Breast epithelium (tissue), 4 donors: ENCODE measurements around the gene CCDC57. TPM values are rescaled to one million over a fixed set of nuclear protein-coding genes. Genes with fewer than 3 reads are reported as not detected.
A peak's percentile ranks its signal among the peaks of the same experiment; 100 is the strongest.

Experiments used
- DNase-seq, 2 donors: peaks; one replicate each; pipeline ENCODE4 v3.0.0-alpha.2; 2019; ENCODE audit warnings: low spot score in 2 of 2
- H3K27ac ChIP-seq, 2 donors: fragments of 200-600 bp; sonication (generic) in 1 of 2; one replicate each; pipeline ENCODE4 v1.5.1; 2016 to 2019; ENCODE audit warnings: mild to moderate bottlenecking in 1 of 2
- H3K27me3 ChIP-seq, 2 donors: fragments of 200-600 bp; sonication (generic) in 1 of 2; one replicate each; pipeline versions ENCODE4 v1.5.1 to v1.6.0; 2017 to 2019; ENCODE audit warnings: control low read depth in 1 of 2, mild to moderate bottlenecking in 1 of 2
- H3K36me3 ChIP-seq: fragments of 200-600 bp; one replicate; pipeline ENCODE4 v1.5.1; 2019
- H3K4me1 ChIP-seq, 2 donors: fragments of 200-600 bp; sonication (generic); one replicate each; pipeline ENCODE4 v1.5.1; 2016 to 2019; ENCODE audit warnings: control low read depth in 1 of 2
- H3K4me3 ChIP-seq, 3 donors: fragments of 200-600 bp; sonication (generic); 1 replicate in 2 of 3; 2 replicates in 1 of 3; pipeline ENCODE4 v1.5.1; 2016 to 2019; ENCODE audit warnings: mild to moderate bottlenecking in 3 of 3, moderate library complexity in 2 of 3
- H3K9me3 ChIP-seq, 2 donors: fragments of 200-600 bp; sonication (generic) in 1 of 2; one replicate each; pipeline ENCODE4 v1.5.1; 2016 to 2019; ENCODE audit warnings: control low read depth in 1 of 2
- CTCF ChIP-seq, 3 donors: fragments of 450-650 bp; IDR thresholded peaks; one replicate each; pipeline ENCODE4 v1.5.1; 2016 to 2017; ENCODE audit warnings: antibody characterized with exemption in 3 of 3, mild to moderate bottlenecking in 3 of 3, moderate library complexity in 3 of 3
- POLR2A ChIP-seq: fragments of 450-650 bp; IDR thresholded peaks from one replicate; pipeline ENCODE4 v1.6.1; 2016; ENCODE audit warnings: antibody characterized with exemption, mild to moderate bottlenecking, moderate library complexity
- POLR2AphosphoS5 ChIP-seq, 3 donors: sonication (generic); formaldehyde crosslinking; IDR thresholded peaks; one replicate each; pipeline ENCODE4 v1.6.1; 2017; ENCODE audit warnings: antibody characterized with exemption in 3 of 3
- intact Hi-C: fragments of 100-400 bp; cut with DNase I; formaldehyde crosslinking; loops from one replicate; pipeline ENCODE4 v1.15.1; 2023; ENCODE audit warnings: low total_unique reads
- total RNA-seq, 3 donors: library from RNA; depleted of rRNA; stranded (reverse); fragments of >200 nt; gene quantifications; one replicate each; pipeline ENCODE4 v1.1.0, GENCODE V29; 2016

CCDC57 gene
- total RNA-seq, 3 donors from 2014 or later, result 13.4 to 56.9 (median 52.8) TPM

GRCh38 chr17:82230609-82231311 lies 18.1 kb upstream of the CCDC57 start:
- DNase-seq, result peak in 1 of 2 donors; percentile 62
- TF ChIP-seq POLR2A (no peak), CTCF (IDR thresholded peaks at IDR 0.05) (peak; percentile 34 to 62 (median 38)), POLR2AphosphoS5 (IDR thresholded peaks at IDR 0.05) (no peak)
- H3K36me3 ChIP-seq, result no peaks in the 10 kb centered on the region
- peaks cover 12 to 13% of the 10 kb centered on the region in 2 donors for H3K4me1 ChIP-seq
- H3K27me3 ChIP-seq, result peaks cover 3 to 4% of the 10 kb centered on the region in 2 donors
- peak overlapping the region; percentile 60 to 83 (median 61) for H3K4me3 ChIP-seq
- H3K9me3 ChIP-seq, result no peaks in the 10 kb centered on the region
- intact Hi-C loops, result loop anchor here (10.0 kb wide), 1 partner anchor 184 kb away; the partner anchor contains the start of genes HEXD and OGFOD3
- peak overlapping the region; percentile 85 to 93 for H3K27ac ChIP-seq

GRCh38 chr17:82229698-82230608 lies 17.3 kb upstream of the CCDC57 start:
- Histone ChIP-seq H3K4me3 (peak overlapping the region; percentile 60 to 83 (median 61)), H3K9me3 (no peaks in the 10 kb centered on the region), H3K27me3 (peaks cover 3 to 4% of the 10 kb centered on the region in 2 donors), H3K4me1 (peaks cover 12 to 13% of the 10 kb centered on the region in 2 donors), H3K36me3 (no peaks in the 10 kb centered on the region), H3K27ac (peak overlapping the region; percentile 69 to 93)
- intact Hi-C loops, result loop anchor here (10.0 kb wide), 1 partner anchor 185 kb away; the partner anchor contains the start of genes HEXD and OGFOD3
- no peak for DNase-seq
- TF ChIP-seq POLR2A (no peak), POLR2AphosphoS5 (IDR thresholded peaks at IDR 0.05) (no peak), CTCF (IDR thresholded peaks at IDR 0.05) (no peak)

- intact Hi-C loops, result no loop called here
- Histone ChIP-seq H3K27ac (peak within 1 kb of the TSS; percentile 69 to 93), H3K27me3 (peaks cover 3 to 4% of the 10 kb centered on the region in 2 donors), H3K36me3 (no peaks in the 10 kb centered on the region), H3K4me3 (peak within 1 kb of the TSS; percentile 60 to 83 (median 61)), H3K4me1 (peaks cover 12 to 13% of the 10 kb centered on the region in 2 donors), H3K9me3 (no peaks in the 10 kb centered on the region)
- no peak for TF ChIP-seq CTCF (IDR thresholded peaks at IDR 0.05)
- no peak for TF ChIP-seq POLR2AphosphoS5 (IDR thresholded peaks at IDR 0.05)
- TF ChIP-seq POLR2A, result no peak
- no peak for DNase-seq
Observed at GRCh38 chr17:82228842-82229697, 16.4 kb upstream of the CCDC57 start, which contains the start of gene SLC16A3. Gene SLC16A3, plus strand, starts transcription at chr17:82229042. Its CDS starts 6,967 bp downstream, at chr17:82236009.

- Histone ChIP-seq H3K27me3 (peaks cover 3 to 4% of the 10 kb centered on the region in 2 donors), H3K4me3 (peak overlapping the region; percentile 60 to 83 (median 61)), H3K36me3 (no peaks in the 10 kb centered on the region), H3K4me1 (peaks cover 12 to 13% of the 10 kb centered on the region in 2 donors), H3K9me3 (no peaks in the 10 kb centered on the region), H3K27ac (peak overlapping the region; percentile 66 to 93)
- TF ChIP-seq CTCF (IDR thresholded peaks at IDR 0.05) (no peak), POLR2AphosphoS5 (IDR thresholded peaks at IDR 0.05) (peak in 1 of 3 donors; percentile 39)
- intact Hi-C loops, result no loop called here
- no peak for DNase-seq
Observed at GRCh38 chr17:82228278-82228841, 15.7 kb upstream of the CCDC57 start.
